Measurements from ENCODE around the gene ZNF765.
"Not testable (repeated sequence)": the region's sequence is repeated elsewhere in the genome, so short reads cannot be mapped to it uniquely, and the experiment has no call there.

The ZNF765 gene

DNA sequence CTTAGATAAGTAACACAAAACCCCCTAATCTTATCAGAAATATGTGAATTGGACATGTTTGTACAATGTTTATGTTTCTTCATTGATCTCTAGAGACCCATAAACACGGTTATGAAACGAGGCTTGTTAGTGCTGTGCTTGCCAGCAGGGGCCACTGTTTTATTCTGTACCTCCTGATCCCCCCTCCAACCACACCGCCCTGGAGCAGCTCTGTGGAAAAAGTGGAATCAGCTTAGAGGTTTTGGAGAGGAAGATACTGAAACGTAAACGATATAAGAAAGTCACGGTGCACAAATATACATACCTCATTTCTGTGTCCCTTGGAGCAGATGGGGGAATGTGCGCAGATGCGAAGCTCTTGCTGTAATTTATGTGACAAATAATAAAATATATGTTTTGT lies 28.7 kb downstream of the ZNF765 start:
- H3K27ac ChIP-seq (ENCODE audit: low read length); H3K27me3 ChIP-seq (ENCODE audit: control insufficient read depth, insufficient read depth, low read length): not testable (repeated sequence)

DNA sequence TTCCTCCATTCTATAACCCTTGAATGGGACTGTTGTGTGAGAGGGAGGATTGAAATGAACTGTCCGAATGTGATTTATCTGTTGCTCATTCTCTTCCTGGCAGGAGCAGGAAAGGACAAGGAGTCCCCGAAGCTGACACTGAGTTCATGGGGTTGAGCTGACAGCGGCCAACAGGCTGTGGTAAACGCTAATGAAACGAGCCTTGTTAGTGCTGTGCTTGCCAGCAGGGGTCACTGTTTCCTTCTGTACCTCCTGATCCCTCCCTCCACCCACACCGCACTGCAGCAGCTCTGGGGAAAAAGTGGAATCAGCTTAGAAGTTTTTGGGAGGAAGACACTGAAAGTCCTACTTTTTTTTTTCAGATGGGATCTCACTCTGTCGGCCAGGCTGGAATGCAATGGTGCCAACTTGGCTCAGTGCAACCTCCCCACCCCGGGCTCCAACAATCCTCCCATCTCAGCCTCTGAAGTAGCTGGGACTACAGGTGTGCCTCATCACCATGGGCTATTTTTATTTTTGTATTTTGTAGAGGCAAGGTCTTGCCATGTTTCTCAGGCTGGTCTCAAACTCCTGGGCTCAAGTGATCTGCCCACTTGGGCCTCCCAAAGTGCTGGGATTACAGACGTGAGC lies 30.1 kb downstream of the ZNF765 start:
- Histone ChIP-seq H3K4me1 (ENCODE audit: control insufficient read depth, low read depth, low read length) (no peaks in the 10 kb centered on the region), H3K27ac (ENCODE audit: low read length) (no peak overlapping the region), H3K27me3 (ENCODE audit: control insufficient read depth, insufficient read depth, low read length) (no peaks in the 10 kb centered on the region), H3K4me3 (ENCODE audit: low read length) (no peak overlapping the region), H3K9ac (ENCODE audit: low read length) (no peak overlapping the region), H3K36me3 (ENCODE audit: control insufficient read depth, low read depth, low read length) (no peaks in the 10 kb centered on the region), H3K9me3 (ENCODE audit: control insufficient read depth, low read depth, low read length) (no peaks in the 10 kb centered on the region)

More for the DNA sequence above, 28.7 kb downstream of the ZNF765 start:
- not testable (repeated sequence) for H3K9me3 ChIP-seq (ENCODE audit: control insufficient read depth, low read depth, low read length); H3K9ac ChIP-seq (ENCODE audit: low read length); H3K4me1 ChIP-seq (ENCODE audit: control insufficient read depth, low read depth, low read length); H3K36me3 ChIP-seq (ENCODE audit: control insufficient read depth, low read depth, low read length)
- H3K4me3 ChIP-seq (ENCODE audit: low read length) = peak overlapping the region; percentile 39

DNA sequence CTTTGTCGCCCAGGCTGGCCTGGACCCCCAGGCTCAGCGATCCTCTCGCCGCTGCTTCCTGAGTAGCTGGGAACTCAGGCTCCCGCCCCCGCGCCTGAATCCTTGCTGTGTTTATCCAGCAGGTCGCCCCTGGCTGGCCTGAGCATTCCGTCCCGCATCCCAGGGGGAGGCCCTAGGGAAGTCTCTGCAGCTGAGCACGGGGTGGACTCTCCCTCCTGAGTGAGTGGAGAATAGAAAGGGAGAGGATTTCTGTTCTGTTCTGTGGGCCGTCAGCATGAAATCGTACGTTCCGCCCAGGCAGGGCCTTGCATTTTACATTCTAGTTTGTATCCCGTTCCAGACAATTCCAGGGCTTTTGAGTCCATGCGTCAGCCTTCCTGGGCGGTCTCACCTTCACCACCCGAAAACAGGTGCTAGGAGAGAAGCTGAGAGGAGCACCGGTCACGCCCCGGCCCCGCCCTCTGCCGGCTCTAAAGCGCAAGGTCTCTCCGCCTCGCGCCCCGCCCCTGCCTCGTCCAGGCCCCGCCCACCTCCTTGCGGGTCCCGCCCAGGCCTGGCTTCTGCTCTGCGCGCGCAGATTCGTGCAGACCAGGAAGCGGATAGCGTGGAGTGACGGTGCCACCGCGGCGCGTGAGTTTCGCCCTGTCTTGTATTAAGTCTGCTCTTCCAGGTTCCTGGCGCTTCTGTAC lies 36.6 kb downstream of the ZNF765 start, which contains the start of gene ZNF761:
ZNF761 (plus strand) TSS at position 586 of the 689 bp plus-strand sequence. CDS start 15,285 bp downstream, outside the sequence.
- Histone ChIP-seq H3K4me3 (ENCODE audit: low read length) (peak within 1 kb of the TSS; percentile 88), H3K27me3 (ENCODE audit: control insufficient read depth, insufficient read depth, low read length) (no peaks in the 10 kb centered on the region), H3K36me3 (ENCODE audit: control insufficient read depth, low read depth, low read length) (peaks cover 3% of the 10 kb centered on the region), H3K27ac (ENCODE audit: low read length) (peak within 1 kb of the TSS; percentile 76), H3K9me3 (ENCODE audit: control insufficient read depth, low read depth, low read length) (no peaks in the 10 kb centered on the region), H3K9ac (ENCODE audit: low read length) (peak within 1 kb of the TSS; percentile 77), H3K4me1 (ENCODE audit: control insufficient read depth, low read depth, low read length) (peaks cover 3% of the 10 kb centered on the region)

DNA sequence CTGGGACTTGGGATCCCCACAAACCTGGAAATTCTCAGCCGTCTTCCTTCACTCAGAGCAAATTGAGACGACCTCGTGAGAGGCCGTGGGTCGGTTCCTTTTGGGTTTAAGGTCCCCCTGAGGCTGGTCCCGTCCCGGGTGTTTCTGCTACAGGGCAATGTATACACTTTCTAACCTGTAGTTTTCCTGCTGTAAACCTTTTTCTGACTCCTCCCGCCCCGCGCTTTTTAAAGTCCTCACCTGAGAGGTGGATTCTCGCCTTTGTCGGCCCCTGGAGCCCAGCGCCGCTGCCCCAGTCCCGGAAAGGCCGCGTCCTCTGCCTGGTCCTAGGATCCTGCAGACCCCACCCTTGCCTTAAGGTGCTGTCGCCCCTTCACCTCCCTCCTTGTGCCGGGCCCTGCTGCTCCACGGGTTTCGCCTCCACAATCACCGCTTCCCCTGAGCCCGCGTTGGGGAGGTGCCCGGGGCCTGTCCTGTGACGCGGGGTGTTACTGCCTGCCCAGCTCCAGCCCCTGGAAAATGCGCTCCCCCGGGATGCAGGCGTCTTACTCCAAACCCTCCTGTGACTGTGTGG lies 37.2 kb downstream of the ZNF765 start:
- Histone ChIP-seq H3K9me3 (ENCODE audit: control insufficient read depth, low read depth, low read length) (no peaks in the 10 kb centered on the region), H3K27me3 (ENCODE audit: control insufficient read depth, insufficient read depth, low read length) (no peaks in the 10 kb centered on the region), H3K27ac (ENCODE audit: low read length) (no peak overlapping the region), H3K9ac (ENCODE audit: low read length) (peak overlapping the region; percentile 77), H3K4me3 (ENCODE audit: low read length) (peak overlapping the region; percentile 88), H3K4me1 (ENCODE audit: control insufficient read depth, low read depth, low read length) (peaks cover 3% of the 10 kb centered on the region), H3K36me3 (ENCODE audit: control insufficient read depth, low read depth, low read length) (peaks cover 3% of the 10 kb centered on the region)

DNA sequence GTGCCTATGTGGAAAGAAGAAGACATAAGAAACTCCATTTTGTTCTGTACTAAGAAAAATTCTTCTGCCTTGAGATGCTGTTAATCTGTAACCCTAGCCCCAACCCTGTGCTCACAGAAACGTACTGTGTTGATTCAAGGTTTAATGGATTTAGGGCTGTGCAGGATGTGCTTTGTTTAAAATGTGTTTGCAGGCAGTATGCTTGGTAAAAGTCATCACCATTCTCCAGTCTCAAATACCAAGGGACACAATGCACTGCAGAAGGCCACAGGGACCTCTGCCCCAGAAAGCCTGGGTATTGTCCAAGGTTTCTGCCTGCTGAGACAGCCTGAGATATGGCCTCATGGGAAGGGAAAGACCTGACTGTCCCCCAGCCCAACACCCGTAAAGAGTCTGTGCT lies 48.9 kb downstream of the ZNF765 start:
- H3K9ac ChIP-seq (ENCODE audit: low read length) = not testable (repeated sequence)
- peaks cover 31% of the 10 kb centered on the region for H3K36me3 ChIP-seq (ENCODE audit: control insufficient read depth, low read depth, low read length)

DNA sequence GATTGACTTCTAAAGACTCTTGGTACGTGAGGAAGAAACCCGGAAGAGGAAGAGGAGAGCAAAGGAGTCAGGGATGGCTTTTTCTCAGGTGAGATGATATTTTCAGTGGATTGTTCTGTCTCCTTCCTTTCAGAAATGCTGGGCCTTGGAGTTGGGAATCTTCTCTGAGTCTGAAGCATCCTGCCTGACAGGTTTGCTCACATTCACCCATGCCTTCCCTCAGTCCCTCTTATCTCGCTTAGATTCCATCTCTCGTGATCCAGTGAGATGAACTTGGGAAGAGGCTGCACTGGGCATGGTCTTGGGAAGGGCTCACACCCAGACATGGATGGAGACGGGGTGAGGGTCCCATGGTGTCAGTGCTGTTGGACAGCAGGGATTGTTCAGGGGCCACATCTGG lies 52.2 kb downstream of the ZNF765 start:
- not testable (repeated sequence) for H3K4me3 ChIP-seq (ENCODE audit: low read length); H3K9ac ChIP-seq (ENCODE audit: low read length); H3K9me3 ChIP-seq (ENCODE audit: control insufficient read depth, low read depth, low read length); H3K27me3 ChIP-seq (ENCODE audit: control insufficient read depth, insufficient read depth, low read length); H3K4me1 ChIP-seq (ENCODE audit: control insufficient read depth, low read depth, low read length); H3K27ac ChIP-seq (ENCODE audit: low read length)
- peaks cover 36% of the 10 kb centered on the region for H3K36me3 ChIP-seq (ENCODE audit: control insufficient read depth, low read depth, low read length)

More for the DNA sequence above, 48.9 kb downstream of the ZNF765 start:
- H3K4me1 ChIP-seq (ENCODE audit: control insufficient read depth, low read depth, low read length); H3K27ac ChIP-seq (ENCODE audit: low read length); H3K4me3 ChIP-seq (ENCODE audit: low read length); H3K27me3 ChIP-seq (ENCODE audit: control insufficient read depth, insufficient read depth, low read length); H3K9me3 ChIP-seq (ENCODE audit: control insufficient read depth, low read depth, low read length): not testable (repeated sequence)

DNA sequence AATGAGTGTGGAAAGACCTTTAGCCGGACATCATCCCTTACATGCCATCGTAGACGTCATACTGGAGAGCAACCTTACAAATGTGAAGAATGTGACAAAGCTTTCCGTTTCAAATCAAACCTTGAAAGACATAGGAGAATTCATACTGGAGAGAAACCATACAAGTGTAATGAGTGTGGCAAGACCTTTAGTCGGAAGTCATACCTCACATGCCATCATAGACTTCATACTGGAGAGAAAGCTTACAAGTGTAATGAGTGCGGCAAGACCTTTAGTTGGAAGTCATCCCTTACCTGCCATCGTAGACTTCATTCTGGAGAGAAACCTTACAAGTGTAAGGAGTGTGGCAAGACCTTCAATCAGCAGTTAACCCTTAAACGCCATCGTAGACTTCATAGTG lies 60.9 kb downstream of the ZNF765 start:
- Histone ChIP-seq H3K36me3 (ENCODE audit: control insufficient read depth, low read depth, low read length) (peaks cover 42% of the 10 kb centered on the region), H3K4me3 (ENCODE audit: low read length) (no peak overlapping the region), H3K27ac (ENCODE audit: low read length) (no peak overlapping the region), H3K4me1 (ENCODE audit: control insufficient read depth, low read depth, low read length) (no peaks in the 10 kb centered on the region), H3K9ac (ENCODE audit: low read length) (no peak overlapping the region), H3K27me3 (ENCODE audit: control insufficient read depth, insufficient read depth, low read length) (no peaks in the 10 kb centered on the region), H3K9me3 (ENCODE audit: control insufficient read depth, low read depth, low read length) (peaks cover 38% of the 10 kb centered on the region)

DNA sequence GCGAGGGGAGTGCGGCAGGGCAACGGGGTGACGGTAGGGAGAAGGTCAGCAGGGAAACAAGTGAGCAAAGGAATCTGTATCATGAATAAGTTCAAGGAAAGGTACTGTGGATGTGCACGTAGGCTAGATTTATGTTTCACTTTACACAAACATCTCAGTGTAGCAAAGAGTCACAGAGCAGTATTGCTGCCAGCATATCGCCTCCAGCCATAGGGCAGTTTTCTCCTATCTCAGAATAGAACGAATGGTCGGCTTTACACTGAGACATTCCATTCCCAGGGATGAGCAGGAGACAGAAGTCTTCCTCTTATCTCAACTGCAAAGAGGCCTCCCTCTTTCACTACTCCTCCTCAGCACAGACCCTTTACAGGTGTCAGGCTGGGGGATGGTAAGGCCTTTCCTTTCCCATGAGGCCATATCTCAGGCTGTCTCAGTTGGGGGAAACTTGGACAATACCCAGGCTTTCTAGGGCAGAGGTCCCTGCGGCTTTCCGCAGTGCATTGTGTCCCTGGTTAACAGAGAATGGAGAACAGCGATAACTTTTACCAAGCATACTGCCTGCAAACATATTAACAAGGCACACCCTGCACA lies 65.3 kb downstream of the ZNF765 start:
- H3K4me1 ChIP-seq (ENCODE audit: control insufficient read depth, low read depth, low read length) = not testable (repeated sequence)

DNA sequence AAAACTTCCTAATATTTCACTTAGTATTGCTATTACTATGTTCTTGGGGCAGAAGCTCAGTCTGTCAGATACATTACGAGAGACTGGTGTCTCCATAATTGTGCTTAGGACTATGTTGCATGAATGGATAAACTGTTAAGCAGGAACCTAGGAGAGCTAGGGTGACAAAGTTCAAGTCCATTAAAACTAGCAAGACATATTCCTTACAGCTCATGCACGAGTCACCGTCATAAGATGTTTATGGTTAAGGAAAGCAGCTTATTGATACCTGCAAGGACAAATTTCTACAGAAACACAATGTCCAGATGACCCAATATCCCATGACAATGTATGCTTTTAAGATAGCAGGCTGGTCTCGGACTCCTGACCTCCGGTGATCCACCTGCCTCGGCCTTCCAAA lies 66.9 kb downstream of the ZNF765 start:
- H3K27ac ChIP-seq (ENCODE audit: low read length) = no peak overlapping the region
- H3K36me3 ChIP-seq (ENCODE audit: control insufficient read depth, low read depth, low read length) = peaks cover 2% of the 10 kb centered on the region
- H3K9me3 ChIP-seq (ENCODE audit: control insufficient read depth, low read depth, low read length) = peaks cover 8% of the 10 kb centered on the region
- peaks cover 7% of the 10 kb centered on the region for H3K4me1 ChIP-seq (ENCODE audit: control insufficient read depth, low read depth, low read length)
- no peaks in the 10 kb centered on the region for H3K27me3 ChIP-seq (ENCODE audit: control insufficient read depth, insufficient read depth, low read length)
- H3K4me3 ChIP-seq (ENCODE audit: low read length) = no peak overlapping the region
- H3K9ac ChIP-seq (ENCODE audit: low read length) = no peak overlapping the region

More for the DNA sequence above, 65.3 kb downstream of the ZNF765 start:
- not testable (repeated sequence) for H3K27me3 ChIP-seq (ENCODE audit: control insufficient read depth, insufficient read depth, low read length); H3K4me3 ChIP-seq (ENCODE audit: low read length); H3K27ac ChIP-seq (ENCODE audit: low read length); H3K9ac ChIP-seq (ENCODE audit: low read length); H3K36me3 ChIP-seq (ENCODE audit: control insufficient read depth, low read depth, low read length)
- peaks cover 24% of the 10 kb centered on the region for H3K9me3 ChIP-seq (ENCODE audit: control insufficient read depth, low read depth, low read length)

DNA sequence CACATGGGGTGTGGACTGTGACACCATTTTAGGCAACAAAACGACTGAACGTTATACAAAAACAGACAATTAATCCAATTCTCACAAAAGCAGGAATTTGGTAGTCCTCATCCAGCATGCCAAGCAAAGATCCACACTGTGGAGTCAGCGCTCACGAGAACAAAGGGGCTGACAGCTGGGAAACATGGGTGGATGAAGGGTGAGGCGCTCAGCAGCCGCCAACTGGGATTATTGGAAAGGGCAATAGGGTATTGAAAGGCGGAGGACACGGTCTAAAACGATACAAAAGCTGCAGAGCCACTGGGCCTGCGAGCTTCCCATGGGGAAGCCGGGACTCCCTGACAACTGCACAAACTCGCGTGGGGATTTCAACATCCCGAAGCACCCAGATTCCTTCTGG lies 67.9 kb downstream of the ZNF765 start:
- Histone ChIP-seq H3K27me3 (ENCODE audit: control insufficient read depth, insufficient read depth, low read length) (no peaks in the 10 kb centered on the region), H3K4me1 (ENCODE audit: control insufficient read depth, low read depth, low read length) (peaks cover 7% of the 10 kb centered on the region), H3K9me3 (ENCODE audit: control insufficient read depth, low read depth, low read length) (no peaks in the 10 kb centered on the region), H3K4me3 (ENCODE audit: low read length) (peak overlapping the region; percentile 54), H3K9ac (ENCODE audit: low read length) (no peak overlapping the region), H3K27ac (ENCODE audit: low read length) (no peak overlapping the region), H3K36me3 (ENCODE audit: control insufficient read depth, low read depth, low read length) (no peaks in the 10 kb centered on the region)

DNA sequence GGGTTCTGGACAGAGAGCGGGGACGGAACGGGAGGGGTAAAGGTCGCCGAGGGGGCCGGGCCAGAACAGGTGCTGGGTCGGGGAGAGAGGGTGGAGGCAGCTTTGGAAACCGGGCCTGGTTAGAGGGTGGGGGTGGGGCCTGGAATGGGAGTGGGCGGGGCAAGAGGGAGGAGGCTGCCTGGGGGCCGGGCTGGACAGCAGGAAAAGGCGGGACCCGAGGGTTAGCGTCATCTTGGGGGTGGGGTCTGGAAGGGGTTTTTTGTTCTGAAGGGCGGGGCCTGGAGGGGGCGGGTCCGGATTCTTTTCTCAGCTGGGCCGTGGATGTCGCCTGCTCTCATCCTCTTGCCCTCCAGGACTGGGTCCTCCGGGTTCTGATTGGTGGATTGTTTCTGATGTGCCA lies 68.3 kb downstream of the ZNF765 start:
- H3K36me3 ChIP-seq (ENCODE audit: control insufficient read depth, low read depth, low read length) = no peaks in the 10 kb centered on the region
- H3K9ac ChIP-seq (ENCODE audit: low read length) = no peak overlapping the region
- H3K4me1 ChIP-seq (ENCODE audit: control insufficient read depth, low read depth, low read length) = peaks cover 7% of the 10 kb centered on the region
- no peaks in the 10 kb centered on the region for H3K9me3 ChIP-seq (ENCODE audit: control insufficient read depth, low read depth, low read length)
- no peaks in the 10 kb centered on the region for H3K27me3 ChIP-seq (ENCODE audit: control insufficient read depth, insufficient read depth, low read length)
- H3K27ac ChIP-seq (ENCODE audit: low read length) = no peak overlapping the region
- H3K4me3 ChIP-seq (ENCODE audit: low read length) = peak overlapping the region; percentile 54

All from iPS-18a (cell line).